GM18867 (cell line): ENCODE data around the gene CDRT15.
A peak's percentile ranks its signal among the peaks of the same experiment; 100 is the strongest.
"Not testable (repeated sequence)": the region's sequence is repeated elsewhere in the genome, so short reads cannot be mapped to it uniquely, and the experiment has no call there.

ENCODE experiments used
- ATAC-seq: cut with Tn5 transposase; IDR thresholded peaks from one replicate; pipeline ENCODE4 v1.9.1; 2021; ENCODE audit warnings: mild to moderate bottlenecking, moderate library complexity; ENCODE audit not compliant: unreplicated experiment

CDRT15 gene

DNA sequence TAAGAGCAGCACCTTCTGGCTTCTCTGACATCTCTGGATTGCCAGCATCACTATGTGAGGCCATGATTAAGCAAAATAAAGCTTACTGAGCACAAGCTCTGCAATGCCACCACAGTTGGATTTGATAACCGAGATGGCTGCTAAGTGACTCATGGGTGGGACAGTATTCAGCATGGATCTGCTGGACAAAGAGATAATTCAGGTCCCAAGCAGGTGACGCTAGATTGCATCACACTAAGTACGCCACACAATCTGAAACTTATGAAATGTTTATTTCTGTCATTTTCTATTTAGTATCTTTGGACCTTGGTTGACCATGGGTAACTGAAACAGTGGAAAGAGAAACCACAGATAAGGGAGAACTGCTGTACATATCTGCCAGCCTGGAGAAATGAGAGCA, 27.4 kb downstream of the CDRT15 start:
- no peak for ATAC-seq

DNA sequence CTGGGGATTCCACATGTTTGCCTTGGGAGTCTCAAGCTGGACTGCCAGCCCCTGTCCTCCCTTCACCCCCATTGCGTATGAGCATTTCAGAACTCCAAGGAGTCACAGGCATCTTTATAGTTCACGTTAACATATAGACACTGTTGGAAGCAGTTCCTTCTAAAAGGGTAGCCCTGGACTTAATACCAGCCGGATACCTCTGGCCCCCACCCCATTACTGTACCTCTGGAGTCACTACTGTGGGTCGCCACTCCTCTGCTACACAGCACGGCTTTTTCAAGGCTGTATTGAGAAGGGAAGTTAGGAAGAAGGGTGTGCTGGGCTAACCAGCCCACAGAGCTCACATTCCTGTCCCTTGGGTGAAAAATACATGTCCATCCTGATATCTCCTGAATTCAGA, 28.9 kb downstream of the CDRT15 start:
- no peak for ATAC-seq

DNA sequence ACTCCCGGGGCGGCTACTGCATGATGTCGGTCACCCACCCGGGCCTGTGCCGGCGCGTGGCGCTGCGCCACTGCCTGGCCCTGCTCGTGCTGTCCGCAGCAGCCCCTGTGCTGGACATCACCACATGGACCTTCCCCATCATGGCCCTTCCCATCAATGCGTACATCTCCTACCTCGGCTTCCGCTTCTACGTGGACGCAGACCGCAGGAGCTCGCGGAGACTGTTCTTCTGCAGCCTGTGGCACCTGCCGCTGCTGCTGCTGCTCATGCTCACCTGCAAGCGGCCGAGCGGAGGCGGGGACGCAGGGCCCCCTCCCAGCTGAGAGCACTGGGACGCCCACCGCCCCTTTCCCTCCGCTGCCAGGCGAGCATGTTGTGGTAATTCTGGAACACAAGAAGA, 29.8 kb downstream of the CDRT15 start:
- no peak for ATAC-seq

DNA sequence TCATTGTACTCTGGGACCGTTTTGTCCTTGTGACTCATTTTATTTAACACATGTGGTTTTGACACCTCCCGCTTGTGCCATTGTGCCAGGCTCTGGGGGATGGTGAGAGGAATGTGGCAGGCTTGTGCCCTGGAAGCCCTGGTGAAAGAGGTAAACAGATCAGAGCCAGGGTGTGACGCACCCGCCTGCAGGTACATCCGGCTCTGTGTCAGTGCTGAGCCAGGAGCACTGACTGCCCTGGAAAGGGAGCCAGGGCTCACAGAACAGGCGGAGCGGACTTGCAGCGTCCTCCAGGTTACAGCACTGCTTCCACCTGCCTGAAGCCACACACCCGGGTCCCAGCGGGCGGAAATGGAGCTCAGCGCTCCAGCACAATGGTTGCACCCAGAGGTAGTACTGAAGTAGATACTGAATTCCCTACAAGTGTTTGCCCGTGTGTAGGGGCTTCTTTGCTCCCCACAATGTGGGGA, 30.6 kb downstream of the CDRT15 start:
- no peak for ATAC-seq

DNA sequence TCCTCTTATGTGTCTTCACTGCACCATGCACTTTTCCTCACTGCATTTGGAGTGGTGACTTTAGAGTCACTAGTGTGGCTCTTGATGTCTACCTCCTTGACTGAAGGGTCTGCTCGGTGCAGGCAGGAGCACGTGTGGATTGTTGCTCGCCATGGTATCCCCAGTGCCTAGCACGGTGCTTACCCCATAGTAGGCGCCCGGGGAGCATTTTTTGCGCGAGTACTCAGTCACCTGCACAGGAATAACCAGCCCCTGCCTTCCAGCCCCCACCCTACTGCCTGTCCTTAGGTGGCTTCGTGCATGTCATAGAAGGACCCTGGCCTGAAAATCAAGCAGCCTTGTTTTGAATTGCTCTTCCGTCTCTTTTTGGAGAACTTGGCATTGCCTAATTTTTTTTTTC, 31.3 kb downstream of the CDRT15 start:
- no peak for ATAC-seq

DNA sequence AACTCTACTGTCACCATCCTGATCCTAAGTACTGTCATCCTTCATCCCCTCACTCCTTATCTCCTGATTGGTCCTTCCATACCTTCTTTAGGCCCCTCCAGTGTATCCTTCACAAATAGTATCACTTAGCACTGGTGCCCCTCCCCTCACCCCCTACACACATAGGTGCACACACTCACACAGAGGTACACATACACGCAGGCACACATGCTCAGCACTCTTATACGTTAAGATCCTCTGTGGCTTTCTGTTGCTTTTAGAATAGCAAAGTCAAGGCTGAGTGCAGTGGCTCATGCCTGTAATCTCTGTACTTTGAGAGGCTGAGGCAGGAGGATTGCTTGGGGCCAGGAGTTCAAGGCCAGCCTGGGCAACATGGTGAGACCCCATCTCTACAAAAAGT, 32.1 kb downstream of the CDRT15 start:
- ATAC-seq, result no peak

DNA sequence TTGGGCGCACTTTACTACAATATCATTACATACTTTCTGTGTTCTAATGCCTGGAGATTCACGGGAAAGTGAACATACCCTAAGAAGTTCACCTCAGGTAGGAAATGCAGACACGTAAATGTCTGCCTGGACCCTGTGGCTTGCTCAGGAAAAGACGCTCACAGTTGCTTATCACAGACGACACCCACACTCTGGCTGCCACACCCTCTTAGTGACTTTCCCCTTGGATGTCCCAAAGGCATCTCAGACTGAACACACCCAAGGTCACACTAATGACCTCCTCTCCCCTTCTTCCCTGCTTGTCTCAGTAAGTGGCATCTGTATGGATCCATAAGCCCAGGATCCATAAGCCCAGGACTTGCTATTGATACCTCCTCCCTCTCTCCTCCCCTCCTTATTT, 32.6 kb downstream of the CDRT15 start:
- ATAC-seq, result no peak

DNA sequence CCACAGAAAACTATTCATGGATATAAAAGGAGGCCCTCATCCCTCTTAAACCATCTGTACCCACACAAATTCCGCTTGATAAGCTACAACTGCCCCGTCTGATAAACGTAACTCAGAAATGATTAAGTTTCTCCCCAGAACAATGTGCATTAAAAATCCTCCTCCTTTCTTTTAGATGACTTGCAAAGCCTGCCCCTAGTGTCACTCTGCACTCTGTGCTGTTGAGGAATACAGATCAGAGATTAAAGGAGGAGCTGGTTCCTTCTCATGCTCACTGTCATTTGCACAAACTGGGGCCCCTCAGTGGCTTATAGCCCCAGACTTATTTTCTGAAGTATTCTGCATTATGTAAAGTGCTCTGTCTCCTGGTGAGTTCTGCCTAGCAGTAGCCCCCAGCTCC, 33.3 kb downstream of the CDRT15 start:
- no peak for ATAC-seq

DNA sequence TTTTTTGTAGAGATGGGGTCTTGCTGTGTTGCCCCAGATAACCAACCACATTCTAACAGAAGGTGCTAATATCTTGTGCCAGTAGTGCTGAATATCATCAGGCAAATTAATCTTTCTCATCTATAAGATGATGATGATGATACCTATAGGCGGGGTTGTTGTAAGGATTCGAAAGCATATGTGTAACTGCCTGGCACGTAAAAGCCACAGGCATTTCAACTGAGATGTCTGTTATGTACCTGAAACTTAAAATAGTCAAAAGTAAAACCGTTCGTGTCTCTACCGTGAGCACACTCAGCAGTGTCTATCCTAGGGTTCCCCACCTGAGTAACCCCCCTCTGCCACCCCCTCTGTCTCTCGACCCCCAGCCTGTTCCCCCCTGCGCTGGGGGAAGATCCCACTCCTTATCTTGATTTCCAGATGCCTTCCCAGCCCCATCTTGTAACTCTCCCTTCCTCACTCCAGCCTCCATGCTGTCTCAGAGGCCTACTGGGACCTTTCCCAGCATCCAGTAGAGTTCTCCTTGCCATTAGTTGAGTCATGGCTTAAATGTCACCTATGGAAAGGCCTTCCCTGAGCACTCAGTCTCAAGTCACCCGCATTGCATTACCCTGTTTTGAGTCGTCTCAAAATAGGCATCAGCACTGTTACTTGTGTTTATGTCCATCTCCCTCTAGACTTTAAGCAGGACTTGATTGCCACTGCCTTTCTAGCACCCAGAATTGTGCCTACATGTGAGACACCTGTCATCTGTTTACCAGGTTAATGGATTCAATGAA, 34.1 kb downstream of the CDRT15 start:
- ATAC-seq, result no peak

DNA sequence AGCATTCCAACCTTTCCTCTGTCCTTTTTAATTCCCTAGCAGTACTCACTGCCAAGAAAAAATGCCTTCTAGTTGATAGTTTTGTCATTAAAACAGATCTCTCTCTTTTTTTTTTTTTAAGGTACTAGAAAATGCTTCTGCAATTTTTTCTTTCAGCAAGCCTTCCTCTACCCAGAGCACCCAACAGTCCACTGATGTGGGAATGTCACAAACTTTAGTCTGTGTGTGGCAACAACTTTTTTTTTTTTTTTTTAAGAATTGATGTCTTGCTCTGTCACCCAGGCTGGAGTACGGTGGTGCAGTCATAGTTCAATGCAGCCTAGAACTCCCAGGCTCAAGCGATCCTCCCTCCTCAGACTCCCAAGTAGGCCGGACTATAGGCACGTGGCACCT, 34.7 kb downstream of the CDRT15 start:
- no peak for ATAC-seq

DNA sequence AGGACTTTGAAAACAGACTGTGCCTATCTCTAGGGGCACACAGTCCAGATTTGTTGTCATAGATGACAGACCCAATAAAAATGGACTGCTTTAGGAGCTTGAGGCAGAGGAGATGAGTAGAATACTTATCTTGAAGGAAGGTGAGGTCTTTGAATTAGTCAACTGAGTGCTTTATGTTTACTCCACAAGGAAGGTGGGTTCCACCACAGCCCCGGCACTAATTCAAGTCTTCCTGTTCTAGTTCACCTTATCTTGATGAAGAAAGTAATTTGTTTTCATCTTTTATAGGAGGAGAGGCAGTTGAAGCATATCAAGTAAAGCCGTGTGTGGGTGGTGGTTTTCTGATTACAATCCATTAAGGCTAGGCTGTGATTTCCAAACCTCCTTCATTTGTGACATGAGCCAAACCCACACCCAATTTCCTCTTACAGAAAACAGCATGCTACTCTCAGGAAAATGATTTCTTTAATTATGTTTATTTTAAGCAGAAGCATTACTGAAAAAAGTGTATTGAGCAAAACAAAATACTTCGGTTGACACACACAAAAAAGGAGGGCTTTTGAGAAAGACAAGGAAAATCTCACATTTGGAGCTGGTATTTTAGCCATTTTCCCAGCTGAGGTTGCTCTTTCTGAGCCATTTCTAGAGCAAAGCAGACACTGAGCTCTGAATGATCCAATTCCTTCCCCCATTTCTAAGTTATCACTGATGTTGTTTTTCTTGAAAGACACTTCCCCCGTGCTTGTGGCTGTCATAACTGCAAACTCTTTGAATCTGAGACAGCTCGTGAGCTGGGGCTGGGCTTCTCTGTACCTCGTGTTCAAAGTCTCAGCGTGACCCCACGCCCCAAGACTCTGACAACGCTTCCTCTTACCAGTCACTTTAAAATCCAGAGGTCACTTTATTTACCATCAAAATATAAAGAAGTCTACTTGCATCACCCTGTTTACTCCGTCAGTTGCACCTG, 35.4 kb downstream of the CDRT15 start:
- ATAC-seq, result no peak

DNA sequence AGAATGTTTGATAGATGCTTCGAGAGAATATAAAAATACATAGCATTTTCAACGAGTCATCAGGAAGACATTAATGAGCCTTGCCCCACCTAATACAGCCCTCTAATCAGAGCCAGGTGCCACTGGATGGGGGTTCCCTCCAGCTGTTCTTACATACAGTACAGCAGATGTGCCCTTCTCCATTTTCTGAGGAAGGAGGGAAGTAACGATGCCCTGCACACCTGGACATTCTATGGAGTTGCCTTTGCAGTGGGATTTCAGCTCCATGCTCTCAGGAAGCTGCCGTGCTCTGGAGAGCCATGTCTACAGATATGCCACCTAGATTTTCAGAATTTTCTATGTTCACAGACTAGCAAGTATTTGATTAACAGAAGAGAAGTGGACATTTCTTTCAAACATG, 36.3 kb downstream of the CDRT15 start:
- ATAC-seq, result no peak

DNA sequence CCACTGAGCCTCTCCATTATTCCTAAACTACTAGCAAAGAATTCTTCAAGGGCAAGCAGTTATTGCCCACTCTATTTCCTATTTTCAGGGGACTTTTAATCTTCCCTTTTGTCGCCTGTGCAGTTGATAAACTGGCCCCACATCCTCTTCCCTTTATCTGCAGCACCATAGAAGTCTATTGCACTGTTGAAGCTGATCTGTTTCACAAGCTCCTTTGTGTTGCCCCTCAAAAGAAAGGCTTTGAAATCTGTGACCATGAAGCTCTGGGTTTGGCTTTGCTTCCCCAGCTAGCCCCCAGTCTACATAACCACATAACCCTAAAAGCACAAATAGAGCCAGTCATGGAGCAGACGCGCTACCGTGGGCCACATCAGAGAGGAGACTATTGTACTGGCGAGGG, 37.1 kb downstream of the CDRT15 start:
- no peak for ATAC-seq

DNA sequence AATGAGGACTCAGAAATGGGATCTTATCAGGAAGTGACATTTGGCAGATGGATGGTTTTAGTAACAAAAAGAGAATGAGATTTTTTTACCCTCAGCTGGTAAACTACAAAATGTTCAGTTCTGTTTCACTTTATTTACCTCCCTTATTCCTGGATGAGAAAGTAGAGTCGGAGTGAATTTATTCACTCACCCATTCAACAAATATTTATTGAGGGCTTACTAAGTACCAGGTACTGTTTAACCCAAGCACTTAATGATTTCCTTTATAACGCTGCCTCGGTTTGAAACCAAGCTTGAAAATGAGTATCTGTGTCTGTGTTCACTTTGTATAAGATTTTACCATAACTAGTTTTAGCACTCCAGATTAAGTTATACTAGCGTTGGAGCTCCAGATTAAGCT, 38.1 kb downstream of the CDRT15 start:
- no peak for ATAC-seq

DNA sequence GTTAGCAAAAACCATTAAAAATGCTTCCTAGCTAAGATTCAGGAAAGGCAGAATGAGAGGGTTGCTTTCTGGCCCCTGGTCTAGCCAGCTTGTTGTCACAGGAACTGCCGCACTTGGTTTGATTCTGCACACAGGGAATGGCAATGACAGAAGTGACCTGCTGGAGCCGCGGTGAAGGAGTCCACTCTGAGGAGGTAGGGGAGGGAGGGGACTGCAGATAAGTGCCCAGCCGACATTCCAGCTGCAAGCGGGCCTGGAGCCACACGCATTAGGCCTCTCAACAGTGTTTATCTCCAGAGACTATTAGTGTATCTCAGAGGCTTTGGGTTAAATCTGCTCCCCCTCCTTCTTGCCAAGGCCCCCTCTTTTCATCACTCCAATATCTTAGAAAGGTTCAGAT, 38.6 kb downstream of the CDRT15 start:
- no peak for ATAC-seq

DNA sequence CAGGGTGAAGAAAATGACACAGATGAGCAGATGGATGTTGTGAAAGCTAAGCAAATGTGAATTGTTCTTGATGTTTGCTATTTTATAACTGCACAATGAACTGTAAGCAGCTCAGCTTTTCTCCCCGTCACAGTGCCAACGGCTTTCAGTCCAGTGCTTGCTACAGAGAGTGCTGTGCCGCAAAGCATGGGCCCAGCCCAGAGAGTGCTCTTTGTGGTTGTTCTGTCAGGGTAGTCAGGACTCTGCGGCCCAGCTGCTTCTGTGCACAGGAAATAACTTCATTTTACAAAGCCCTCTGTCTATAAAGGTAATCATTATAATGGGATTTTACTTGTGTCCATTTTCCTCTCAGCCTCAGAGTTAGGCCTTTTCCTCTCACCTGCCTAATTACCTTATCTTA, 39.1 kb downstream of the CDRT15 start:
- no peak for ATAC-seq

DNA sequence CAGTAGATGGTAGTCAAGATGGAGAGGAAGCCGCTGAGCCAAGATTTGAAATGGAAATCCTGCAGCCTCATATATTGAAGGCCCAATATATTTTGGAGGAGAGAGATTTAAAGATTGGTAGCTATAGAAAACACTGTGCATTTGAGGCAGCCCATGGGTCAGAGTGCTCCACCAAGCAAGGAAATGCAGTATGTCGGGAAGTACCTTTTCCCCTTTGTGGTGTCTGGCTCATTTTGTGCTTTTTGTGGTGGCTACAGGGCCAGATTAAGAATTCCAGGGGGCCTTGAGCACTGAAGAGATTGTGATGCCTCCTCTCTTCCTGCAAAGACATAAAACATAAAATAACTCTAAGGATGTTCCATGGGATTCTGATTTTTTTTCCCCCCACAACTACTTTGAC, 39.6 kb downstream of the CDRT15 start:
- no peak for ATAC-seq

DNA sequence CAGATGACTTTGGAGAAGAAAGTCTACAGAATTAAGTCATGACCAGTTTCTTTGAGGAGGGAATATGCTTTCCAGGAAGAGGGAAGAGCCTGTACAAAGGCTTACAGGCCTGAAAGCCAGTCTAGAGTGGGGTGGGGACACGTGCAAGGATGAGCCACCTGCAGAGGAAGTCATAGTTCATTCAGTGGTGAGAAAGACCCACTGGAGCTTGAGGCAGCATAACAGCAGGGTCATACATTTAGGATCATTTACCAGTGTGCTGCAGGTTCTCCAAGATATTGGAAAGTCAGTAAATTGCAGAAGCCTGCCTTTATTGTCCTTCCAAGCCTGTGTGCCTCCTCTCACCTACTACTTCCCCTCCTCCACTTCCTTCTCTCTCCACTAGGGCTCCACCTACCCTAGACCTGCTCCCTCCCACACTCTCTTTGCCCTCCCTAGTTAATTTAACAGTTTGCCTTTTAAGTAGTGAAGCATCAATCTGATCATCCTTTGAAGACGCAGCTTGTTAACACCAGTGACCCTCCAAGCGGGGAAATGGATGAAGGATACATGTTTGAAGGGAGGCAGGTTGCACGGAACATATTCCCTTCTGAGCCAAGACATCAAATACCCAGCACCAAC, 40.2 kb downstream of the CDRT15 start:
- ATAC-seq, result no peak

DNA sequence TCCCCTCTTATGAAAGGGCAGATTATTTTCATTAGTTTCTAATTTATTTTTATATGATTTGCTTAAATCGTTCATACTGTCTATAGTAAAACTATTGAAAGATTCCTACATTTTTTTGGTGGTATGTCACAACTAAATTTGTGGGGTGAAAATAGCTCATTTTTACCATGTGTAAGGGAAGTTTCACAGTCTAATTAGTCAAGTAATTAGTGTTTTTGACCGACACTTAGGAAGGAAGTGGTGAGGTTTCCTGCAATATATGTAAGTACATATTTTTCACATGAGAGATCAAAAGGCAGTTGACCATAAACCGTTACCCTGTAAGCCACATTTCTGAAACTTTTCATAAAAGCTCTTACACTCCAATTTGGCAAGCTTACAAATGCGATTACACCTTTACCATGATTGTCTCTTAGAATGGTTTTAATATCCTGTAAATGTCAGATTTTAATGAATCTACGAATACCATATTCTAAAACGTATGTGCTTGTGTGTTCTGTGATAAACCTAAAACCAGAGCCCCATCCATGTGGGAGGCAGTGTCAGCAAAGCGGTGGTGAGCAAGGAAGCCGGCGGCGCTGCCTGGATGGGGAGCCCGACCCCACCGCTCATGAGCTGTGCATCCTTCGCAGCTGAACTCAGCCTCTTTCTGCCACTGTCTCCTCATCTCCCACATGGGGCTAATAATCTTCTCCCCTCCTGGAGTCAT, 43.9 kb downstream of the CDRT15 start:
- peak; percentile 88 for ATAC-seq

DNA sequence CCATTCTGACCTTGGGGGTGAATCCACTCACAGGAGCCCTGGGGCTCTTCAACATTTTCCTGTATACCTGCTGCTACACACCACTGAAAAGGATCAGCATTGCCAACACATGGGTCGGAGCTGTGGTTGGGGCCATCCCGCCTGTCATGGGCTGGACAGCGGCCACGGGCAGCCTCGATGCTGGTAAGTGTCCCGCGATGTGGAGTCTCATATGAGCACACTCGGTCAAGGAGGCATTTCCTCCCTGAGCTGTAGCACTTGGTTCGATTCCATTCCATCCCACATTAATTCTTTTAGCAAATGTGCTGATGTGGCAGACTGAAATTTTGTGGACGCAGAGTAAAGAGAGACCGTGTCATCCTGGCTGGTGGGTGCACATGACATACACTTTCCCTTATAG, 44.6 kb downstream of the CDRT15 start:
- ATAC-seq, result not testable (repeated sequence)

DNA sequence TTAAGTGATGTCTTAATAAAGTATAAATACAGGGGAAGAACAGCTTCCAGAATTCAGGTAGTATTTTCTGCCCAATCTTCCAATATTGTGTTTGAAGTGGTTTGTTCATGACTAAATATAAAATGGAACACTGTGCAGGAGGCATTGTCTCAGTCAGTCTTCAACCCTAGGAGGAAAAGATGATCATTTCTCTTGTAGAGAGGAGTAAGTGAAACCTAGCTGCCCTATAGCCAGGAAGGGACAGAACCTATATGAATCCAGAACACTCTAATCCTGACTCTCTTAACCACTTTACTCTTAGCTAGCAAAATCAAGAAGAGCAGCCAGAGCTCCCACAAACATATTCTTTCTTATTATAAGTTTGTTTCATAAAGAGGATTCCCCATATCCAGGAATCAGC, 45.2 kb downstream of the CDRT15 start:
- not testable (repeated sequence) for ATAC-seq
